SJSA1 (cell line): ENCODE data around the gene MAST4. TPM values are rescaled to one million over a fixed set of nuclear protein-coding genes. Genes with fewer than 3 reads are reported as not detected.

Experiments used
- DNase-seq, 2 experiments: peaks; one replicate each; pipeline ENCODE4 v3.0.0-alpha.2; 2015 to 2020; ENCODE audit warnings: low spot score in 2 of 2, low read depth in 1 of 2
- H3K27ac ChIP-seq: fragments of 250-450 bp; sonication (Bioruptor Pico); 2 replicates; pipeline ENCODE4 v1.5.1; 2020; ENCODE audit warnings: mild to moderate bottlenecking, moderate library complexity
- H3K27me3 ChIP-seq: fragments of 250-450 bp; sonication (Bioruptor Pico); replicated peaks from 2 replicates; pipeline ENCODE4 v1.5.1; 2020; ENCODE audit warnings: mild to moderate bottlenecking, moderate library complexity
- H3K36me3 ChIP-seq: fragments of 250-450 bp; sonication (Bioruptor Pico); 2 replicates; pipeline ENCODE4 v1.5.1; 2020; ENCODE audit warnings: mild to moderate bottlenecking
- H3K4me1 ChIP-seq: fragments of 250-450 bp; sonication (Bioruptor Pico); replicated peaks from 2 replicates; pipeline ENCODE4 v1.6.1; 2021; ENCODE audit warnings: mild to moderate bottlenecking
- H3K4me3 ChIP-seq: fragments of 250-450 bp; sonication (Bioruptor Pico); 2 replicates; pipeline ENCODE4 v1.5.1; 2020; ENCODE audit warnings: mild to moderate bottlenecking
- H3K9me3 ChIP-seq: fragments of 250-450 bp; sonication (Bioruptor Pico); replicated peaks from 2 replicates; pipeline ENCODE4 v1.5.1; 2020; ENCODE audit warnings: mild to moderate bottlenecking
- total RNA-seq: library from RNA; depleted of rRNA; stranded (reverse); fragments of >200 nt; shearing (Covaris generic); gene quantifications from 2 replicates; pipeline ENCODE4 v1.2.3, GENCODE V29; 2014

Gene MAST4
- total RNA-seq, 1 experiment from 2014 or later, result 2.3 TPM

DNA sequence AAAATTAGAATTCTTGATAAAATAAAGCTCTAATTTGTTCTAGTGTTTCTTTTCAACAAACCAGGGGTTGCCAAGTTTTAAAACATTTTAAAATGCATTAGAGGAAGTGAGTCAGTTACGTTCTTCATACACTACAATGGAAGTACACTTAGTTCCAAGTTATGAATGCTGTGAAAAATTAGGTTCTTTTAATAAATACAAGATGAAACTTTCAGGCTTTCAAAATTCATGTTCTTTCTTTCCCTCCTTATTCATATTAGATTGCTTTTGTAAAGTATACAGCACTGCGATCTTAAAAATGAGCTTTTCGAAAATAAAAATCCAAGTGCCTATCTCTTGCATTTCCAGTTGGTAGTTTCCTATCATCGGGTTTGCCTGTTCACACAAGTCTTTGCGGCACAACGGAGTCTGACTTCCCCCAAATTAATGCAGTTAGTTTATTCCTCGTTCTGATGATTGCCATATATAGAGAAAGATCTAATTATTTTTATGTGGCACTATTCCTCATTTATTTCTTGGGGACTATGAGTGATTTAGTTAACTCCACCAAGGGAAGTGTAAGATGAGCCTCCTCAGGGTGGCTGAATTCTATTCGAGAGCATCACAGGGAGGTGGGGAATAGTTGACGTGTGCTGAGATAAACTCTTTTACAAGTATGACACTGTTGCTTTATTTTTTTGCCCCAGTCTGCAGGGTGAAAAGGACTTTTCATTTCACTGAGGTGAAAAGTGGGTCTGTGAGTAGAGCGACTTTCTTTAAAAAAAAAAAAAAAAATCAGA, 362.2 kb downstream of the MAST4 start:
- peak in 1 of 2 experiments; percentile 46 for DNase-seq
- H3K9me3 ChIP-seq, result no peaks in the 10 kb centered on the region
- peak overlapping the region; percentile 76 for H3K27ac ChIP-seq
- peak overlapping the region; percentile 26 for H3K4me3 ChIP-seq
- H3K4me1 ChIP-seq, result peaks cover 32% of the 10 kb centered on the region
- H3K27me3 ChIP-seq, result no peaks in the 10 kb centered on the region
- no peaks in the 10 kb centered on the region for H3K36me3 ChIP-seq

DNA sequence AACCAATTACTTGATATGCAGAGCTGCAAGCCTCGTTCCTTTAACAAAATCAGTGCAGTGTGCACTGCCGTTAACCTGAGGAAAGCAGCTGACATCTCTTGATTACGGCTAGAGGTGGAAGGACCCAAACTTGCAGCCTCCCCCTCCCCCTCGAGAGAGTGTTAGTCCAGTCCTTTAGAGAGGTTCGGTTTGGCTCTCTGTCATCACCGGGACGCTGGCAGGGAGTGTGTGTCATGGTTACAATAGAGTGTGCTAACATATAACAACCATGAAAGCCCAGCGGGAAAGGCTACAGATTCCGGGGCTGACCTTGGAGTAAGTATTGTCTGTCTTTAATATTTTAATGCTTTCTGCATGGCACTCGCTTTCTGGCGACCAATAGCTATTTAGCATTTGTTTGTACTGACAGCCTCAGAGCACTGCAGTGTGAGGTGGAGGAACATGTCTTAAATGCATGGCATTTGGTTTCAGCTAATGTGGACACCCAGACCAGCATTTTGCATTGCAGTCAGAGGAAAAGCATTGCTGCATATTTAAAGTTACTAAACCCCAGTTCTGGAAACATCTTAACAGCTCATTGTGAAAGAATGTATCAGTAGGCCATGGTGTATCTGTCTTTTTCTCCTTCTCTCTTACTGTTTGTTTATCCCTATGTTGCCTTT, 362.9 kb downstream of the MAST4 start:
- Histone ChIP-seq H3K4me3 (peak overlapping the region; percentile 26), H3K27me3 (no peaks in the 10 kb centered on the region), H3K4me1 (peaks cover 32% of the 10 kb centered on the region), H3K9me3 (no peaks in the 10 kb centered on the region), H3K36me3 (no peaks in the 10 kb centered on the region), H3K27ac (peak overlapping the region; percentile 76)
- peak; percentile 69 to 74 for DNase-seq

GRCh38 chr5:66959653-66960052, 363.5 kb downstream of the MAST4 start:
- H3K27ac ChIP-seq, result peak overlapping the region; percentile 76
- no peak for DNase-seq
- H3K27me3 ChIP-seq, result no peaks in the 10 kb centered on the region
- H3K4me3 ChIP-seq, result peak overlapping the region; percentile 26
- peaks cover 32% of the 10 kb centered on the region for H3K4me1 ChIP-seq
- H3K9me3 ChIP-seq, result no peaks in the 10 kb centered on the region
- H3K36me3 ChIP-seq, result no peaks in the 10 kb centered on the region

GRCh38 chr5:66960369-66961137, 364.4 kb downstream of the MAST4 start:
- no peaks in the 10 kb centered on the region for H3K27me3 ChIP-seq
- H3K36me3 ChIP-seq, result no peaks in the 10 kb centered on the region
- DNase-seq, result peak in 1 of 2 experiments; percentile 26
- peaks cover 32% of the 10 kb centered on the region for H3K4me1 ChIP-seq
- no peaks in the 10 kb centered on the region for H3K9me3 ChIP-seq
- peak overlapping the region; percentile 76 for H3K27ac ChIP-seq
- H3K4me3 ChIP-seq, result no peak overlapping the region

DNA sequence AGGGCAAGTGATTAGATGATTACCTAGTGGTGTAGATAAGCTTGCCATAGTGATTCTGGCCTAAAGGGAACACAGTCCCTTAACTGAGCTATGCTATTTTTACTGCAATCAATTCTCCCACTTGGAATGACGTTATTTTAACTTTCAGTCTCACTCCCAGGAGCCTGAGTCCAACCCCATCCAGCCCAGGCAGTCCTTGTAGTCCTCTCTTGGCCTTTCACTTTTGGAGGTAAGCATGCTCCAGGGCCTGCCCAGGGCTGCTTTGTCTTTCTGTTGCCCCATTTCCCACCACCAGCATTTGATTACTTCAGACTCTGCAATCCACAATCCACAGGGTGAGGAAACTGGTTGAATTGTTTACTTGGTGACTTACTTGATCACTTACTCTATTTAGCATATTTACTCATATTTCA, 367.4 kb downstream of the MAST4 start:
- DNase-seq, result no peak
- Histone ChIP-seq H3K36me3 (no peaks in the 10 kb centered on the region), H3K9me3 (no peaks in the 10 kb centered on the region), H3K27ac (no peak overlapping the region), H3K4me3 (no peak overlapping the region), H3K27me3 (no peaks in the 10 kb centered on the region), H3K4me1 (peaks cover 25% of the 10 kb centered on the region)

- H3K4me1 ChIP-seq, result no peaks in the 10 kb centered on the region
- H3K27me3 ChIP-seq, result no peaks in the 10 kb centered on the region
- H3K36me3 ChIP-seq, result no peaks in the 10 kb centered on the region
- no peak overlapping the region for H3K4me3 ChIP-seq
- no peak overlapping the region for H3K27ac ChIP-seq
- no peak for DNase-seq
- no peaks in the 10 kb centered on the region for H3K9me3 ChIP-seq
These were observed 370.2 kb downstream of the MAST4 start for GRCh38 chr5:66966439-66966838.

DNA sequence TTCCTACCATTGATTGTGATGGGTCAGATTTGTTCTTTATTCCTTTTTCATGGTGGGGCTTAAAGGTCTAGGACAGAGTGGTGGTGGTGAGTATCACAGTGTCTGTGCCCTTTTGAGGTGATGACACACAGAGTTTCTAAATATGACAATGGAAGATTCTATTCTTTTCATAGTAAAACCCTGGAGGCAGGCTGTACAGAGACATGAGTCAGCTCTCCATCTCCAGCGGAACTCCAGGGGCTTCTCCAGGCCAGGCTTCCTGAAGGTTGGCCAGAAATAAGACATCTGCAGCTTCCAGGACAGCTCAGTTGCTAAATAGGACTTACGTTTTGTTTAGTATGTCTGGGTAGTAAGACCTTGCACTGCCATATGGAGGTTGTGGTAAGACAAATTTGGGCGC, 370.9 kb downstream of the MAST4 start:
- H3K4me1 ChIP-seq, result no peaks in the 10 kb centered on the region
- H3K27ac ChIP-seq, result no peak overlapping the region
- no peak for DNase-seq

GRCh38 chr5:66967826-66968262, 371.7 kb downstream of the MAST4 start:
- Histone ChIP-seq H3K4me3 (no peak overlapping the region), H3K27me3 (no peaks in the 10 kb centered on the region), H3K4me1 (no peaks in the 10 kb centered on the region), H3K9me3 (no peaks in the 10 kb centered on the region), H3K27ac (no peak overlapping the region), H3K36me3 (no peaks in the 10 kb centered on the region)
- DNase-seq, result no peak

More for the DNA sequence above, 370.9 kb downstream of the MAST4 start:
- H3K4me3 ChIP-seq, result no peak overlapping the region
- no peaks in the 10 kb centered on the region for H3K36me3 ChIP-seq
- H3K27me3 ChIP-seq, result no peaks in the 10 kb centered on the region
- no peaks in the 10 kb centered on the region for H3K9me3 ChIP-seq

GRCh38 chr5:66969484-66969883, 373.3 kb downstream of the MAST4 start:
- Histone ChIP-seq H3K27ac (no peak overlapping the region), H3K4me3 (no peak overlapping the region), H3K9me3 (no peaks in the 10 kb centered on the region), H3K27me3 (no peaks in the 10 kb centered on the region), H3K36me3 (no peaks in the 10 kb centered on the region), H3K4me1 (no peaks in the 10 kb centered on the region)
- DNase-seq, result no peak

DNA sequence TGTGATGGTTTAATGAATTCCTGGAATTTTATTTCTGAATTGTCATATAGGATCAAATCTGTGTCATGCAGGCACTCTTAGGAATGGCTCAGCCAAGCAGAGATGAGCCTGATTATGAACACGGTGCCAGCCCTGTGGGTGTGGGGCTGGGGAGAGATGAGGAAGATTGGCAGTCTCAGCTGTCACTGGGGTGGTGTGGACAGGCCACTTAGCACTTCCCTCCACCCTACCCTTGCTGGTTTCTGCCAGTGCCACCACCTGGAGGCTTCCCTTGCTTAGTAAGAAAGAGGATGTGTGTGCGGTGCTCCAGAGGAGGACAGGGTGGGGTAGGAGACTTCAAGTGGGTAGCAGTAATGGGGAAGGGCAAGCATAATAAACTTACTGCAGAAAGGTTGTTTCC, 373.8 kb downstream of the MAST4 start:
- Histone ChIP-seq H3K36me3 (no peaks in the 10 kb centered on the region), H3K27ac (no peak overlapping the region), H3K4me3 (no peak overlapping the region), H3K4me1 (no peaks in the 10 kb centered on the region), H3K27me3 (no peaks in the 10 kb centered on the region), H3K9me3 (no peaks in the 10 kb centered on the region)
- DNase-seq, result no peak

DNA sequence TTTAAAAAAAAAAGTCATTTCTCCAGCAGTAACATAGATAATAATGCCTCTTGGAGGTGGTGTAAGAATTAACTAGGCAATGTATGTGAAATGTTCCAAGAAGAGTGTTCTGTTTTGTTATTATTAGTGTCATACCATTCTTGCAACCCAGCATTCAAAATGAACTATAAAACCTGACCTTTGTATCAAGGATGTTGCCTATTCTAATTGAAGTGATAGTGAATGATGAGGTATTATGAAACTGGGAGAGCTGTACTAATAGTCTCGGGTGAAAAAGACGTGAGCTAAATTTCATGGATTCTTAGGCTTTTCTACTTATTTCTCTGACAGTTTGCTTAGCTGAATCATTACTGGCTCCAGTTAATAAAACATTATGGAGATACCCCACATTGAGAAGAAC, 375.8 kb downstream of the MAST4 start:
- H3K4me1 ChIP-seq, result no peaks in the 10 kb centered on the region
- H3K4me3 ChIP-seq, result no peak overlapping the region
- DNase-seq, result no peak
- H3K9me3 ChIP-seq, result no peaks in the 10 kb centered on the region
- no peak overlapping the region for H3K27ac ChIP-seq
- H3K27me3 ChIP-seq, result no peaks in the 10 kb centered on the region
- no peaks in the 10 kb centered on the region for H3K36me3 ChIP-seq

DNA sequence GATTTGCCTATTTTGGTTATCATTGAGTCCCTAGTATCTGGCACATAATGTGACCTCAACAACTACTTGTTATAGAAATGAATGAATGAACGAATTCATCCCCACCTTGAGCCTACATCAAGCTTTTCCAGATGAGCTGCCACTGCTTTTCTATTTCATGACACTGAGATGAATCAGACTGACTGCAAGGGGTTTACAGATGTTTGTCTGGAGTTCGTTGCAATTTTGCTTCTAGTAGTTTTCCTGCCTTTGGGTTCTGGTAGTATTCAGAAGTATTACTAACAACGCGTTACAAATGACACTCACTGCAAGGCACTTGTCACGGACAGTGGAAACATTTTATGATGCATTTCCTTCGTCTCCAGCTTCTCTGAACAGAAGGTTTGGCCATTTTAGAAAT, 378.1 kb downstream of the MAST4 start:
- H3K4me3 ChIP-seq, result no peak overlapping the region
- no peaks in the 10 kb centered on the region for H3K27me3 ChIP-seq
- H3K4me1 ChIP-seq, result no peaks in the 10 kb centered on the region
- H3K36me3 ChIP-seq, result no peaks in the 10 kb centered on the region
- no peak overlapping the region for H3K27ac ChIP-seq
- no peaks in the 10 kb centered on the region for H3K9me3 ChIP-seq
- DNase-seq, result no peak

- Histone ChIP-seq H3K9me3 (no peaks in the 10 kb centered on the region; the same call in 1 of the 2 replicates), H3K4me1 (no peaks in the 10 kb centered on the region), H3K36me3 (no peaks in the 10 kb centered on the region), H3K27ac (no peak overlapping the region), H3K4me3 (no peak overlapping the region), H3K27me3 (no peaks in the 10 kb centered on the region)
- no peak for DNase-seq
These were observed 379.9 kb downstream of the MAST4 start for GRCh38 chr5:66976108-66976507.

DNA sequence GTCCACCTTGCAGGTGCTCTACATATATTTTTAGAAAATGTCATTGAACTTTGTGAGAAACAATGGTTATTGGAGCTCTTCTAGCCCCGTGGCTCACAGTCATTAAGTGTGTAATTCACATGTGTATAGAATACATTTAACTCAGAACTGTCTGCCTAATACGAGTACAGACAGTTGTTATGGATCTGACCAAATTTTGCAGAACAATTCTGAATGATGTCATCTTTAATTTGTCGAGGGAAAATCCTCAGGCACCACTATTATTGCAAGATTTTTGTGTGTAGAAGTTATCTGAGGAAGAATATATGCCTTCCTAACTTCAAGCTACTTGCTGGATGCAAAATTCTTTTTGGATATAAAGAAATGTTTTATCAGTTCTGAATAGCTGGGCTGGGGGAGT, 383.5 kb downstream of the MAST4 start:
- no peaks in the 10 kb centered on the region for H3K27me3 ChIP-seq
- no peak overlapping the region for H3K4me3 ChIP-seq
- H3K9me3 ChIP-seq, result no peaks in the 10 kb centered on the region; the same call in 1 of the 2 replicates
- DNase-seq, result no peak
- no peaks in the 10 kb centered on the region for H3K36me3 ChIP-seq
- no peak overlapping the region for H3K27ac ChIP-seq
- no peaks in the 10 kb centered on the region for H3K4me1 ChIP-seq
